ENCODE measurements around the gene JAK1.
"Not testable (repeated sequence)": the region's sequence is repeated elsewhere in the genome, so short reads cannot be mapped to it uniquely, and the experiment has no call there.

JAK1 gene

DNA sequence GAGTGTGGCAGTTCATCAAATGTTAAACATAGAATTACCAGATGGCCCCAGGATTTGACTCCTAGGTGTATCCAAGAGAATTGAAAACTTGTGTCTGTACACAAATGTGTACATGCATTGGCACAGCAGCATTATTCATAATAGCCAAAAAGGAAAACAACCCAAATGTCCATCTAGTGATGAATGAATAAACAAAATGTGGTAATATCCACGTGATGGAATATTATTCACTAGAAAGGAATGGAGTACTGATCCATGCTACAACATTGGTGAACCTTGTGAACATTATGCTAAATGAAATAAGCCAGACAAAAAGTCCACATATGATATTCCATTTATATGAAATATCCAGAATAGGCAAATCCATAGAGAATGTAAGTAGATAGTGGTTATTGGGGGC is 143.7 kb downstream of the JAK1 start:
- Histone ChIP-seq H3K27me3 (ENCODE audit: insufficient read depth, low read length, poor library complexity, severe bottlenecking) (no peaks in the 10 kb centered on the region), H3K9ac (ENCODE audit: low read depth, low read length, poor library complexity, severe bottlenecking) (no peak overlapping the region), H2AFZ (ENCODE audit: low read length) (no peak overlapping the region), H3K9me3 (ENCODE audit: insufficient read depth, low read depth, low read length) (no peaks in the 10 kb centered on the region), H3K9me2 (replicated peaks; ENCODE audit: low read depth, low read length) (no peaks in the 10 kb centered on the region), H3K4me3 (ENCODE audit: low read length, poor library complexity, severe bottlenecking) (no peak overlapping the region), H3K4me2 (ENCODE audit: low read depth, low read length, poor library complexity, severe bottlenecking) (no peak overlapping the region), H3K4me1 (ENCODE audit: insufficient read depth, low read length, poor library complexity, severe bottlenecking) (no peaks in the 10 kb centered on the region), H4K20me1 (ENCODE audit: insufficient read depth, low read length, poor library complexity, severe bottlenecking) (no peaks in the 10 kb centered on the region), H3K36me3 (ENCODE audit: insufficient read depth, low read length) (0 out of 2 replicates have a peak, but pooled peaks cover 3% of the 10 kb centered on the region), H3K79me2 (ENCODE audit: insufficient read depth, low read length) (no peaks in the 10 kb centered on the region), H3F3A (ENCODE audit: low read depth) (no peaks in the 10 kb centered on the region)
- TF ChIP-seq, protein P1, sequence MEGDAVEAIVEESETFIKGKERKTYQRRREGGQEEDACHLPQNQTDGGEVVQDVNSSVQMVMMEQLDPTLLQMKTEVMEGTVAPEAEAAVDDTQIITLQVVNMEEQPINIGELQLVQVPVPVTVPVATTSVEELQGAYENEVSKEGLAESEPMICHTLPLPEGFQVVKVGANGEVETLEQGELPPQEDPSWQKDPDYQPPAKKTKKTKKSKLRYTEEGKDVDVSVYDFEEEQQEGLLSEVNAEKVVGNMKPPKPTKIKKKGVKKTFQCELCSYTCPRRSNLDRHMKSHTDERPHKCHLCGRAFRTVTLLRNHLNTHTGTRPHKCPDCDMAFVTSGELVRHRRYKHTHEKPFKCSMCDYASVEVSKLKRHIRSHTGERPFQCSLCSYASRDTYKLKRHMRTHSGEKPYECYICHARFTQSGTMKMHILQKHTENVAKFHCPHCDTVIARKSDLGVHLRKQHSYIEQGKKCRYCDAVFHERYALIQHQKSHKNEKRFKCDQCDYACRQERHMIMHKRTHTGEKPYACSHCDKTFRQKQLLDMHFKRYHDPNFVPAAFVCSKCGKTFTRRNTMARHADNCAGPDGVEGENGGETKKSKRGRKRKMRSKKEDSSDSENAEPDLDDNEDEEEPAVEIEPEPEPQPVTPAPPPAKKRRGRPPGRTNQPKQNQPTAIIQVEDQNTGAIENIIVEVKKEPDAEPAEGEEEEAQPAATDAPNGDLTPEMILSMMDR (conservative IDR thresholded peaks at IDR 0.05; ENCODE audit: low read length): no peak
- no peak for TF ChIP-seq EZH2phosphoT487 (IDR thresholded peaks at IDR 0.05; ENCODE audit: borderline replicate concordance)

DNA sequence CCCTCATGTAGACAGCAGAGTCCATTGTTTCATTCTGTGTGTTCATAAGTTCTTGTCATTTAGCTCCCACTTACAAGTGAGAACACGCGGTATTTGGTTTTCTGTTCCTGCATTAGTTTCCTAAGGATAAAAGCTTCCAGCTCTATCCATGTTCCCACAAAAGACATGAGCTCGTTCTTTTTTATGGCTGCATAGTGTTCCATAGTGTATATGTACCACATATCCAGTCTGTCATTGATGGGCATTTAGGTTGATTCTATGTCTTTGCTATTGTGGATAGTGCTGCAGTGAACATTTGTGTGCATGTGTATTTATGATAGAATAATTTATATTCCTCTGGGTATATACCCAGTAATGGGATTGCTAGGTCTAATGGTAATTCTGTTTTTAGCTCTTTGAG is 145.8 kb downstream of the JAK1 start:
- not testable (repeated sequence) for H3K4me1 ChIP-seq (ENCODE audit: insufficient read depth, low read length, poor library complexity, severe bottlenecking); H3K4me3 ChIP-seq (ENCODE audit: low read length, poor library complexity, severe bottlenecking); H4K20me1 ChIP-seq (ENCODE audit: insufficient read depth, low read length, poor library complexity, severe bottlenecking); H2AFZ ChIP-seq (ENCODE audit: low read length); H3K27me3 ChIP-seq (ENCODE audit: insufficient read depth, low read length, poor library complexity, severe bottlenecking); H3K9me2 ChIP-seq (replicated peaks; ENCODE audit: low read depth, low read length); H3K79me2 ChIP-seq (ENCODE audit: insufficient read depth, low read length); H3K9ac ChIP-seq (ENCODE audit: low read depth, low read length, poor library complexity, severe bottlenecking); H3F3A ChIP-seq (ENCODE audit: low read depth); H3K36me3 ChIP-seq (ENCODE audit: insufficient read depth, low read length); H3K4me2 ChIP-seq (ENCODE audit: low read depth, low read length, poor library complexity, severe bottlenecking); H3K9me3 ChIP-seq (ENCODE audit: insufficient read depth, low read depth, low read length)

DNA sequence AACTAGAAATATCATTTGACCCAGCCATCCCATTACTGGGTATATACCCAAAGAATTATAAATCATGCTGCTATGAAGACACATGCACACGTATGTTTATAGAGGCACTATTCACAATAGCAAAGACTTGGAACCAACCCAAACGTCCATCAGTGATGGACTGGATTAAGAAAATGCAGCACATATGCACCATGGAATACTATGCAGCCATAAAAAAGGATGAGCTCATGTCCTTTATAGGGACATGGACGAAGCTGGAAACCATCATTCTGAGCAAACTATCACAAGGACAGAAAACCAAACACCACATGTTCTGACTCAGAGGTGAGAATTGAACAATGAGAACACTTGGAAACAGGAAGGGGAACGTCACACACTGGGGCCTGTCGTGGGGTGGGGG is 149.0 kb downstream of the JAK1 start:
- H3F3A ChIP-seq (ENCODE audit: low read depth); H3K9me2 ChIP-seq (replicated peaks; ENCODE audit: low read depth, low read length); H3K9ac ChIP-seq (ENCODE audit: low read depth, low read length, poor library complexity, severe bottlenecking); H3K4me1 ChIP-seq (ENCODE audit: insufficient read depth, low read length, poor library complexity, severe bottlenecking); H3K27me3 ChIP-seq (ENCODE audit: insufficient read depth, low read length, poor library complexity, severe bottlenecking); H2AFZ ChIP-seq (ENCODE audit: low read length); H3K4me3 ChIP-seq (ENCODE audit: low read length, poor library complexity, severe bottlenecking); H3K4me2 ChIP-seq (ENCODE audit: low read depth, low read length, poor library complexity, severe bottlenecking); H4K20me1 ChIP-seq (ENCODE audit: insufficient read depth, low read length, poor library complexity, severe bottlenecking); H3K79me2 ChIP-seq (ENCODE audit: insufficient read depth, low read length); H3K9me3 ChIP-seq (ENCODE audit: insufficient read depth, low read depth, low read length): not testable (repeated sequence)
- peaks cover 17% of the 10 kb centered on the region for H3K36me3 ChIP-seq (ENCODE audit: insufficient read depth, low read length)

DNA sequence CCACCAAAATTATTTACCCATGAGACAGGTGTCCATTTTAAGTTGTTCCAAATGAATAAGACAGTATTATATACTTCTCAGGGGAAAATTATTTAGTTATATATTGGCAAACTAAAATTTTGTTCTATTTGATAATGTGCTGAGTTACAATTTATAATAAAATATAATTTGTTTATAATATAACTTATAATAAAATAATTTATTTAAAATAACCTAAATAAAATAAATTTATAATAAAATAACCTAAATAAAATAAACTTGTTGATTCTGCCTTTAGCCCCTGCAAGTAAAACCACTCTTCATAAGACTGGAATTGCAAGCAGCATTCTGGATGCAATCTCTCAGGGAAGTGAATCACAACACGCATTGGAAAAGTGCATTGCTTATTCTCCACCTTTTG is 151.9 kb downstream of the JAK1 start:
- H3K4me1 ChIP-seq (ENCODE audit: insufficient read depth, low read length, poor library complexity, severe bottlenecking): no peaks in the 10 kb centered on the region
- no peaks in the 10 kb centered on the region for H3K9me2 ChIP-seq (replicated peaks; ENCODE audit: low read depth, low read length)
- no peak overlapping the region for H2AFZ ChIP-seq (ENCODE audit: low read length)
- H4K20me1 ChIP-seq (ENCODE audit: insufficient read depth, low read length, poor library complexity, severe bottlenecking): no peaks in the 10 kb centered on the region
- no peaks in the 10 kb centered on the region for H3K27me3 ChIP-seq (ENCODE audit: insufficient read depth, low read length, poor library complexity, severe bottlenecking)
- H3K4me3 ChIP-seq (ENCODE audit: low read length, poor library complexity, severe bottlenecking): no peak overlapping the region
- H3K36me3 ChIP-seq (ENCODE audit: insufficient read depth, low read length): peaks cover 29% of the 10 kb centered on the region
- no peaks in the 10 kb centered on the region for H3K79me2 ChIP-seq (ENCODE audit: insufficient read depth, low read length)
- no peaks in the 10 kb centered on the region; the same call in 1 of the 2 replicates for H3K9me3 ChIP-seq (ENCODE audit: insufficient read depth, low read depth, low read length)
- no peak overlapping the region for H3K4me2 ChIP-seq (ENCODE audit: low read depth, low read length, poor library complexity, severe bottlenecking)
- H3K9ac ChIP-seq (ENCODE audit: low read depth, low read length, poor library complexity, severe bottlenecking): no peak overlapping the region
- no peaks in the 10 kb centered on the region for H3F3A ChIP-seq (ENCODE audit: low read depth)
- TF ChIP-seq, protein P1 (conservative IDR thresholded peaks at IDR 0.05; ENCODE audit: low read length): no peak
- no peak for TF ChIP-seq EZH2phosphoT487 (IDR thresholded peaks at IDR 0.05; ENCODE audit: borderline replicate concordance)

All from Loucy (cell line).